IgD-negative memory B cell (primary cell): Measurements from ENCODE around the gene ARHGEF25. TPM values are rescaled to one million over a fixed set of nuclear protein-coding genes. Genes with fewer than 3 reads are reported as not detected.
"Not testable (repeated sequence)": the region's sequence is repeated elsewhere in the genome, so short reads cannot be mapped to it uniquely, and the experiment has no call there.

Experiments
- H3K27ac Mint-ChIP-seq, 3 donors: one replicate each; pipeline ENCODE4 v1.8.0; 2020 to 2022; ENCODE audit warnings: mild to moderate bottlenecking in 3 of 3, mixed read lengths in 3 of 3, moderate library complexity in 1 of 3
- H3K27me3 Mint-ChIP-seq: one replicate; pipeline ENCODE4 v1.8.0; 2021; ENCODE audit warnings: mixed read lengths
- H3K36me3 Mint-ChIP-seq: one replicate; pipeline ENCODE4 v1.8.0; 2020; ENCODE audit warnings: mild to moderate bottlenecking, mixed read lengths
- H3K4me1 Mint-ChIP-seq, 3 donors: one replicate each; pipeline ENCODE4 v1.8.0; 2020 to 2022; ENCODE audit warnings: mixed read lengths in 3 of 3, mild to moderate bottlenecking in 1 of 3
- H3K4me3 Mint-ChIP-seq, 4 donors: one replicate each; pipeline ENCODE4 v1.8.0; 2020 to 2022; ENCODE audit warnings: mild to moderate bottlenecking in 4 of 4, mixed read lengths in 4 of 4, moderate library complexity in 3 of 4
- H3K9me3 Mint-ChIP-seq, 3 donors: one replicate each; pipeline ENCODE4 v1.8.0; 2020 to 2021; ENCODE audit warnings: mixed read lengths in 3 of 3, mild to moderate bottlenecking in 1 of 3
- polyA plus RNA-seq: library from polyadenylated mRNA; unstranded; fragments of 300-500 nt; fragmentation: Illumina TruSeq; gene quantifications from one replicate; pipeline ENCODE4 v1.2.3, GENCODE V29; 2021

ARHGEF25 gene
- polyA plus RNA-seq, 1 donor from 2014 or later, result not detected

DNA sequence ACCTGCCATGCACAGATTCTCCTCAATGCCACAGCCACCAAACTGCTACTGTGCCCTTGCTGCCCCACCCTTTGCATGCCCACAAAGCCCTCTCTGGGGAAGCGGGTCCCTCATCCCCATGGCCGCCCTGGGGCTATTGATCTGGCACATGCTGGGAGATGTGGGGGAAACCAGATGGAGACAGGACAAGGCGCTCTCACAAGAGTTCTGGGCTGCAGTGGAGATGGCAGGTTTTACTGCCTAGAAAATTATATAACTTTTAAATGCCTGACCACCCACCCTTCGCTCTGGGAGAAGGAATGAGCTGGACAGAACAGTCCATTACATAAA is 30.8 kb upstream of the ARHGEF25 start:
- Mint-ChIP-seq H3K36me3 (peaks cover 2% of the 10 kb centered on the region), H3K4me3 (no peak overlapping the region), H3K9me3 (no peaks in the 10 kb centered on the region), H3K27ac (no peak overlapping the region), H3K4me1 (peaks cover 0 to 5% (median 2%) of the 10 kb centered on the region in 3 donors), H3K27me3 (peaks cover 15% of the 10 kb centered on the region)

DNA sequence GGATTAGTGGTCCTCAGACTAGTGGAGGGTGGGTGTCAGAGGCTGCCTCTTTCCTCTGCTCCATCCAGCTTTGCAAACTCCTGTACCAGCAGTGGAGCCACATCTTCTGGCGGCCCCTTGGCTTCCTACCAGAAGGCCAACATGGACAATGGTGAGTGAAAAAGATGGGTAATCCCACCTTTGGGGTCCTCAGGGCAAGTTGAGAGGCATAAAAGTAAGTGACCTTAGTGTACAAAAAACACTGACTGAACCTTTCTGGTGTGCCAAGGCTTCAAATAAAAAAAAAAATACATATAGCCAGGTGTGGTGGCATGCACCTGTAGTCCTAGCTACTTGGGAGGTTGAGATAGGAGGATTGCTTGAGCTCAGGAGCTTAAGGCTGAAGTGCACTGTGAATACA is 29.4 kb upstream of the ARHGEF25 start:
- Mint-ChIP-seq H3K27ac (no peak overlapping the region), H3K4me1 (peaks cover 0 to 5% (median 2%) of the 10 kb centered on the region in 3 donors), H3K4me3 (no peak overlapping the region), H3K9me3 (no peaks in the 10 kb centered on the region), H3K36me3 (peaks cover 2% of the 10 kb centered on the region), H3K27me3 (peaks cover 15% of the 10 kb centered on the region)

DNA sequence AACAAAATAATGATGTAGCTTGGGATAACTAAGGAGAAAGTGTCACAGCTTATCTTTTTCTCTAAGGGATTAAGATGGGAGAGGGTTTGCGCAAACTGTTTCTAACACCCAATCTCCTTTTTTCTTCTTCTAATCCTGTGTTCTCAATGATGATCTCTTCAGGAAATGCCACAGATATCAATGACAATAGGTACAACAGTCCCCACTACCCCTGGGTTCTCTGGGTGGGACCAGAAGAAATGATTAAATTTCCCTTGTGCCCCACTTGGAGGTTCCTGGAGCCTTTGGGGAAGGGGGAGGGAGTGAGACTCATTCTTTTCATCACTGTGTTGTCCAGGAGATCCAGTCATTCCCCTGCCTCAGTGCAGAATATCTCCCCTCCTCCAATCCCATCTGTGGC is 28.8 kb upstream of the ARHGEF25 start:
- Mint-ChIP-seq H3K27ac (no peak overlapping the region), H3K27me3 (peaks cover 15% of the 10 kb centered on the region), H3K4me1 (peaks cover 0 to 5% (median 2%) of the 10 kb centered on the region in 3 donors), H3K36me3 (peaks cover 2% of the 10 kb centered on the region), H3K4me3 (no peak overlapping the region), H3K9me3 (no peaks in the 10 kb centered on the region)

GRCh38 chr12:57583008-57583831 is 28.0 kb upstream of the ARHGEF25 start:
- Mint-ChIP-seq H3K4me3 (peak overlapping the region in 2 of 4 donors; percentile 31 to 36), H3K9me3 (no peaks in the 10 kb centered on the region), H3K27me3 (peaks cover 15% of the 10 kb centered on the region), H3K36me3 (peaks cover 2% of the 10 kb centered on the region), H3K4me1 (peaks cover 0 to 5% (median 2%) of the 10 kb centered on the region in 3 donors), H3K27ac (no peak overlapping the region)

DNA sequence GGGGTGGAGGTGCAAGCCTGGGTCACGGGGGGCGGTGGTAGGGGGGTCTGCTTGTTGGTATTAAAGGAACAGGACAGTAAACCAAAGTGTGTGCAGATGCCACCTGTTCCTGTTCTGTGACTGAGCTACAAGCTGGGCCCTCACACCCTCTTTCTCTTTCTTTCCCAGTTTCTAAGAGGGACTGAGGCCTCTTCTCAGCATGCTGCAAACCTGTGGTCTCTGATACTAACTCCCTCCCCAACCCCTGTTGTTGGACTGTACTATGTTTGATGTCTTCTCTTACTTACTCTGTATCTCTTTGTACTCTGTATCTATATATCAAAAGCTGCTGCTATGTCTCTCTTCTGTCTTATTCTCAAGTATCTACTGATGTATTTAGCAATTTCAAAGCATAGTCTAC is 27.2 kb upstream of the ARHGEF25 start:
- no peak overlapping the region for H3K27ac Mint-ChIP-seq
- H3K4me1 Mint-ChIP-seq, result peaks cover 0 to 5% (median 2%) of the 10 kb centered on the region in 3 donors
- H3K36me3 Mint-ChIP-seq, result no peaks in the 10 kb centered on the region
- H3K9me3 Mint-ChIP-seq, result no peaks in the 10 kb centered on the region
- no peak overlapping the region for H3K4me3 Mint-ChIP-seq
- H3K27me3 Mint-ChIP-seq, result peaks cover 15% of the 10 kb centered on the region

DNA sequence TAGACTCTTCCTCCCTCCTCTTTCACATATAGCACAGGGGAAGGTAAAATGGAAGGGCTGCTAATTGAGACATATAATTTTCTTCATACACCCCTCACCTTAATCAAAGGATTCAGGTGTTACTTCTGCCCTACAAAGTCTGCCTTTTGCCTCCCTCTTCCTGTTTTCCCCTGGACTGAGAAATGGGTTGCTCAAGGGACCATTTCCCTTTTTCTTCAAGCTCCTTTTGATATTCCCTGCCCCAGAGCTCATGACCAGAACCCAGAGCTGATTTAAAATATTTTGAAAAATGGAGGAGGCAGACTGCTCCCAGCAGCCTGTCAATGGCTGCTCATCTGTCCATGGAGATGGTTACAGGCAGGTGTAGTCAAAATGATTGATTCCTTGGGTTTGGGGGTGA is 26.5 kb upstream of the ARHGEF25 start:
- H3K27ac Mint-ChIP-seq, result no peak overlapping the region

DNA sequence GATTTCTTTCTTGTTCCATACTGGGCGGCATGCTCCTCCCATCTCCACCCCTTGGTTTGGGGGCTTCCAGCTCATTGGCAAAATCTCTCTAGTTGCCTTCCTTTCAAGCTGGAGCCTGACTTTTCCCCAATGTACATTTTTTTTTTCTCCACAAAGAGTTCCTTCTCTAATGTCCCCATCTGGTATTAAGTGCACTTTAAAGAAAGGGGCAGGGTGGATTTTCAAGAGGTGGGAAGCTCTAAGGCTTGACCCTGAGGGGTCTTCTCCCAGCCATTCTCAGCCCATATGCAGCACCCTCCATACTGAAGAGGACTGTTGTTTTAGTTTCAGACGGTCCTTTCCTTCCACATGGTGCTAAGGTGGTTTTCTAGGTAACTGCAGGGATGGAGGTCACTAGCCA is 26.1 kb upstream of the ARHGEF25 start:
- Mint-ChIP-seq H3K27ac (no peak overlapping the region), H3K9me3 (no peaks in the 10 kb centered on the region)

More for the DNA sequence above, 26.5 kb upstream of the ARHGEF25 start:
- Mint-ChIP-seq H3K27me3 (peaks cover 15% of the 10 kb centered on the region), H3K9me3 (no peaks in the 10 kb centered on the region), H3K4me1 (peaks cover 0 to 5% (median 2%) of the 10 kb centered on the region in 3 donors), H3K36me3 (no peaks in the 10 kb centered on the region), H3K4me3 (no peak overlapping the region)

GRCh38 chr12:57586128-57586527 is 25.1 kb upstream of the ARHGEF25 start:
- H3K4me1 Mint-ChIP-seq, result peaks cover 7 to 11% (median 8%) of the 10 kb centered on the region in 3 donors
- no peak overlapping the region for H3K27ac Mint-ChIP-seq
- no peak overlapping the region for H3K4me3 Mint-ChIP-seq
- peaks cover 15% of the 10 kb centered on the region for H3K27me3 Mint-ChIP-seq
- H3K9me3 Mint-ChIP-seq, result no peaks in the 10 kb centered on the region
- H3K36me3 Mint-ChIP-seq, result no peaks in the 10 kb centered on the region

More for the DNA sequence above, 26.1 kb upstream of the ARHGEF25 start:
- Mint-ChIP-seq H3K36me3 (no peaks in the 10 kb centered on the region), H3K4me1 (peaks cover 0 to 5% (median 2%) of the 10 kb centered on the region in 3 donors), H3K4me3 (no peak overlapping the region), H3K27me3 (peaks cover 15% of the 10 kb centered on the region)

GRCh38 chr12:57586832-57587429 is 24.3 kb upstream of the ARHGEF25 start:
- H3K4me1 Mint-ChIP-seq, result peaks cover 10 to 16% (median 10%) of the 10 kb centered on the region in 3 donors
- H3K4me3 Mint-ChIP-seq, result no peak overlapping the region
- no peaks in the 10 kb centered on the region for H3K36me3 Mint-ChIP-seq
- H3K27me3 Mint-ChIP-seq, result peaks cover 15% of the 10 kb centered on the region
- no peak overlapping the region for H3K27ac Mint-ChIP-seq
- no peaks in the 10 kb centered on the region for H3K9me3 Mint-ChIP-seq

GRCh38 chr12:57588951-57589610 is 22.2 kb upstream of the ARHGEF25 start:
- not testable (repeated sequence) for H3K27ac Mint-ChIP-seq, H3K27me3 Mint-ChIP-seq, H3K9me3 Mint-ChIP-seq, H3K36me3 Mint-ChIP-seq, H3K4me3 Mint-ChIP-seq
- H3K4me1 Mint-ChIP-seq, result peaks cover 16 to 21% (median 20%) of the 10 kb centered on the region in 3 donors

GRCh38 chr12:57590479-57590863 is 20.8 kb upstream of the ARHGEF25 start:
- Mint-ChIP-seq H3K4me1 (peaks cover 16 to 21% (median 20%) of the 10 kb centered on the region in 3 donors), H3K27ac (peak overlapping the region in 2 of 3 donors; percentile 76 to 89), H3K4me3 (peak overlapping the region; percentile 83 to 95 (median 90)), H3K27me3 (no peaks in the 10 kb centered on the region), H3K36me3 (peaks cover 3% of the 10 kb centered on the region), H3K9me3 (no peaks in the 10 kb centered on the region)

DNA sequence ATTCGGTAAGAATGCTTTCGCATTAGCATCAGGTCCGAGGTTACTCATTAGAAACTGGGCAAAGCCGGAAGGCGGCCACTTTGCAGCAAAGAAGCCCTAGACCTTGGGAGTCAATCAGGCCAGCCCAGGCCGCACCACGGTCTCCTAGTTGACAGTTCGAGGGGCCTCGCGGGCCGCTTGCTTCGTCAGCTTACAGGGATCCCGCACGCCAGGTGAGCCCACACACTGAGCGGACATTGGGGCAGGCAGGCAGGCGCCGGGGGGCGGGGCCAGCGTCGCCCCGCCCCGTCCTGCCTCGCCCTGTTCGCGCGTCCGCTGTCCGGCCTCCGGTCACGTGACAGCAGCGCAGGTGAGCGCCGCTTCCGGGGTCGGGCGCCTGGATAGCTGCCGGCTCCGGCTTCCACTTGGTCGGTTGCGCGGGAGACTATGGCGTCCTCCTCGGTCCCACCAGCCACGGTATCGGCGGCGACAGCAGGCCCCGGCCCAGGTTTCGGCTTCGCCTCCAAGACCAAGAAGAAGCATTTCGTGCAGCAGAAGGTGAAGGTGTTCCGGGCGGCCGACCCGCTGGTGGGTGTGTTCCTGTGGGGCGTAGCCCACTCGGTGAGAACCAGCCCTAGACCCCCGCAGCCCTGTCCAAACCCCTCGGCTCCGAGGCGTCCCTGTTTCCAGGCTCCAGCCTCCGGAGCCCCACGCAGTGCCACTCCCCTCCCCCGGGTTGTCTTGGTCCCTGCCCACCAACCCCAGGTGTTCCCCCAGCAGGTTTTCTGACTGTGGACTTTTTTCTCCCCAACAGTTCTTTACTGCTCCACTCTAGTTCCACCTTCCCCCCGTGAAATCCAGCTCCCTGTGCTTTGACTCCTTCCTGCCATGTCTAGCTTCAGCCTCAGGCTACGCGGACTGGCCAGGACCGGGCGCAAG is 20.1 kb upstream of the ARHGEF25 start, which contains the start of gene PIP4K2C:
PIP4K2C (plus strand) TSS at position 329 of the 918 bp plus-strand sequence; CDS start at position 427, 98 bp downstream.
- no peaks in the 10 kb centered on the region for H3K9me3 Mint-ChIP-seq
- peak within 1 kb of the TSS in 2 of 3 donors; percentile 76 to 89 for H3K27ac Mint-ChIP-seq
- H3K4me1 Mint-ChIP-seq, result peaks cover 16 to 21% (median 20%) of the 10 kb centered on the region in 3 donors
- no peaks in the 10 kb centered on the region for H3K27me3 Mint-ChIP-seq
- H3K4me3 Mint-ChIP-seq, result peak within 1 kb of the TSS; percentile 83 to 95 (median 90)
- H3K36me3 Mint-ChIP-seq, result peaks cover 5% of the 10 kb centered on the region

DNA sequence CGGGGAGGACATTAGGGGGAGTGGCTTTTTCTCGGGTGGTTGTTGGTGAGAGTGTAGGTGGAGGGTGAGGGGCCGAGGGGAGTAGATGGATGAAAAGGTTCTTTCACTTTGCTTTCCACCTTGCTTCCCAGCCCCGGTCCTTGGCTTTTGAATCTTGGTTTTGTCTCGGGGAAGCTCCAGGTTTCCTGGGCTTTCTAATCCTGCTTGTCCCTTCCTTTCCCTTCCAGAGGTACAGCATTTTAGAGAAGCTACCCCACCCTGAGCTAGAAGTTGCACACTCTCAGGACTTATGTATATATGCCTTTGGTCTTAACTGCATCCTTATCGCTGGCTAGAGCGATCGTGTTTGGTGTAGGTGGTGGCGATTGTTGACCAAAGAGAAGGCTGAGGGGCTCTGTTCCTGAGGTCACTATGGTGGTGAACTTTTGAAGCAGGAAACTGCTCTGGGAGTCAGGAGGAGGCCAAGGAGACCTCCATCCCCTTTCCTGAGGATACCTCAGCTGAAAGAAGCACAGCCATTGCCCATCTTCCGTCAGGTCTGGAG is 19.4 kb upstream of the ARHGEF25 start:
- Mint-ChIP-seq H3K27ac (peak overlapping the region in 1 of 3 donors; percentile 76), H3K9me3 (no peaks in the 10 kb centered on the region), H3K4me3 (peak overlapping the region; percentile 83 to 95 (median 90)), H3K36me3 (peaks cover 10% of the 10 kb centered on the region), H3K4me1 (peaks cover 16 to 21% (median 20%) of the 10 kb centered on the region in 3 donors), H3K27me3 (no peaks in the 10 kb centered on the region)

DNA sequence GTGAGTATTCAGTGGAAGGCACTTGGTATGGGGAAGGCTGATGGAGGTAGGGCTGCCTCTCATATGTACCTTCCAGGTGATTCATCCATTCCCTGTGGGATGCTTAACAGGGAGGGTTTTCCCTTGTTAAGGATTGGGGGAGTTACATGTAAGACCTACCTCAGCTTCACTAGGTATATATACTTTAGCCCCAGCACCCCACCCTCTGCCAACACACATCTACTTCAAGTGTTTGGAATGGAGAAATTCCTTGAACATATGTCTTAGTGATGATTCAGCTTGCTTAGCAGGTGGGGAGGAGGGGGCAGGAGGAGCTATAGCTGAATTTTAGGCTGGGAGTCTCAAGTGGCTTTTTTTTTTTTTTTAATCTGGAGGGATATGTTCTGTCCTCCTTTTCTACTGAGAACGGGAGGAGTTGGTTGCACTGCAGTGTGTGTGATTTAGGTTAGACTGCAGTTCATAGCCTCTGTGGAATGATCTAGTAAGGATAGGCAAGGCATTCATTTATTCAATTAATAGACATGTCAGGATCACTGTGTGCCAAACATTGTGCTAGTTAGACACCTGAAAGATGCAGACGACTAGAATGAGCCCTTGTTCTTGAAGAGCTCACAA is 18.6 kb upstream of the ARHGEF25 start:
- peak overlapping the region in 1 of 3 donors; percentile 76 for H3K27ac Mint-ChIP-seq
- no peaks in the 10 kb centered on the region for H3K9me3 Mint-ChIP-seq
- no peaks in the 10 kb centered on the region for H3K27me3 Mint-ChIP-seq
- H3K4me1 Mint-ChIP-seq, result peaks cover 16 to 21% (median 20%) of the 10 kb centered on the region in 3 donors
- peak overlapping the region; percentile 83 to 95 (median 90) for H3K4me3 Mint-ChIP-seq
- peaks cover 10% of the 10 kb centered on the region for H3K36me3 Mint-ChIP-seq
